Measurements from ENCODE around the gene GPR62.

Gene GPR62

GRCh38 chr3:51944451-51945021 is 10.6 kb upstream of the GPR62 start:
- no peak for TF ChIP-seq CTCF (IDR thresholded peaks at IDR 0.05; ENCODE audit: low read depth, low read length, missing control alignments)
- H3K4me3 ChIP-seq (ENCODE audit: low read depth, low read length) = no peak overlapping the region
- no peak for DNase-seq (ENCODE audit: low read depth)

GRCh38 chr3:51945031-51945840 is 9.9 kb upstream of the GPR62 start:
- no peak for TF ChIP-seq CTCF (IDR thresholded peaks at IDR 0.05; ENCODE audit: low read depth, low read length, missing control alignments)
- no peak overlapping the region for H3K4me3 ChIP-seq (ENCODE audit: low read depth, low read length)
- no peak for DNase-seq (ENCODE audit: low read depth)

- no peak for DNase-seq (ENCODE audit: low read depth)
- H3K4me3 ChIP-seq (ENCODE audit: low read depth, low read length) = no peak overlapping the region
- no peak for TF ChIP-seq CTCF (IDR thresholded peaks at IDR 0.05; ENCODE audit: low read depth, low read length, missing control alignments)
Observed at GRCh38 chr3:51945926-51946705, 9.1 kb upstream of the GPR62 start.

- no peak for TF ChIP-seq CTCF (IDR thresholded peaks at IDR 0.05; ENCODE audit: low read depth, low read length, missing control alignments)
- H3K4me3 ChIP-seq (ENCODE audit: low read depth, low read length) = no peak overlapping the region
- DNase-seq (ENCODE audit: low read depth) = no peak
Observed at GRCh38 chr3:51946796-51947195, 8.4 kb upstream of the GPR62 start.

GRCh38 chr3:51947215-51947900 is 7.8 kb upstream of the GPR62 start:
- no peak for TF ChIP-seq CTCF (IDR thresholded peaks at IDR 0.05; ENCODE audit: low read depth, low read length, missing control alignments)
- H3K4me3 ChIP-seq (ENCODE audit: low read depth, low read length) = no peak overlapping the region
- no peak for DNase-seq (ENCODE audit: low read depth)

- no peak for DNase-seq (ENCODE audit: low read depth)
- no peak for TF ChIP-seq CTCF (IDR thresholded peaks at IDR 0.05; ENCODE audit: low read depth, low read length, missing control alignments)
- H3K4me3 ChIP-seq (ENCODE audit: low read depth, low read length) = no peak overlapping the region
Observed at GRCh38 chr3:51948016-51948580, 7.1 kb upstream of the GPR62 start.

Data from GM12864 (cell line).